ENCODE measurements around the gene PKIB. TPM values are rescaled to one million over a fixed set of nuclear protein-coding genes. Genes with fewer than 3 reads are reported as not detected.

PKIB gene
- total and polyA plus RNA-seq, 2 donors (not counting 3 experiments of a cell fraction or from before 2014, with no cell fraction given): not detected

DNA sequence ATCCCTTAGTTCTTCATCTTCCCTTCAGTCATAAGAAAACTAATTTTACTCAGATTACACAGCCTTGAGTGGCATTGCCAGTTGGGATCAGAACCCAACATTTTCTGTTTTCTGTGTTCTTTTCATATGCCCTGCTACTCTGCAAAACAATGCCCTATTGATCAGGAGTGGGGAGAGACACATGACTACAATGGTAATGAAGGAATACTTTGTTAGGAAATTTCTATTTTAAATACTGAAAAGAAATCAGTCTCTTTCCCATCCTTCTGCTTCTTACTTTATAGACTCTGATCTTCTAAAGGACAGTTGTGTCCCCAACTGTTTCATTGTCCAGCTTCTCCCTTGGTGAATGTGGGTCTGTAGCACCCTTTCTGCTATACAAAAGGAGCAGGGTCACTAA, 5.5 kb upstream of the PKIB start:
- intact Hi-C loops (cut with micrococcal nuclease) (no loop called here), dilution Hi-C loops (cut with MboI; ENCODE audit: extremely low pct_ligation_motif_present, low sequenced_read_pairs) (no loop called here)
- no peak overlapping the region for H3K27ac ChIP-seq (ENCODE audit: insufficient read depth, low read depth, low read length)
- no peaks in the 10 kb centered on the region for H3K79me2 ChIP-seq (ENCODE audit: control insufficient read depth, insufficient read depth, low read length)
- H4K20me1 ChIP-seq (replicated peaks; ENCODE audit: control insufficient read depth, extremely low read depth, insufficient read depth, low read length): no peaks in the 10 kb centered on the region
- FAIRE-seq (no peak), DNase-seq (ENCODE audit: low read depth, low spot score) (no peak)
- H3K36me3 ChIP-seq (ENCODE audit: control insufficient read depth in 2 of 2, extremely low read depth in 1 of 2, insufficient read depth in 2 of 2, low read length in 2 of 2): no peaks in the 10 kb centered on the region
- no peak overlapping the region for H2AFZ ChIP-seq (ENCODE audit: low read depth, low read length)
- no peaks in the 10 kb centered on the region for H3K9me3 ChIP-seq (replicated peaks; ENCODE audit: control insufficient read depth, insufficient read depth, low read length)
- POLR2A ChIA-PET: no interaction called here
- no peak overlapping the region for H3K4me3 ChIP-seq (replicated peaks in 1 of 3; ENCODE audit: insufficient read depth in 1 of 3, low read depth in 1 of 3, low read length in 3 of 3)
- H3K27me3 ChIP-seq (ENCODE audit: control insufficient read depth in 2 of 2, insufficient read depth in 2 of 2, low read length in 2 of 2): peaks cover 0 to 6% of the 10 kb centered on the region in 2 experiments
- peaks cover 1% of the 10 kb centered on the region for H3K4me1 ChIP-seq (ENCODE audit: control insufficient read depth, extremely low read depth, insufficient read depth, low read length)
- H3K9ac ChIP-seq (replicated peaks; ENCODE audit: extremely low read depth, insufficient read depth, low read length): no peak overlapping the region
- BruUV-seq (replicated peaks): no TSS peak
- H3K4me2 ChIP-seq (ENCODE audit: insufficient read depth, low read length): no peak overlapping the region
- TF ChIP-seq EZH2 (IDR thresholded peaks at IDR 0.05; ENCODE audit: borderline replicate concordance, low read depth, low read length, severe bottlenecking): no peak
- no peak for TF ChIP-seq MYC (IDR thresholded peaks at IDR 0.05; ENCODE audit: low read depth, low read length)
- no peak for TF ChIP-seq POLR2A (IDR thresholded peaks at IDR 0.05; ENCODE audit: low read depth, low read length)
- TF ChIP-seq FOS (IDR thresholded peaks at IDR 0.05; ENCODE audit: borderline replicate concordance, insufficient read depth, low read length): no peak
- TF ChIP-seq, protein P1, sequence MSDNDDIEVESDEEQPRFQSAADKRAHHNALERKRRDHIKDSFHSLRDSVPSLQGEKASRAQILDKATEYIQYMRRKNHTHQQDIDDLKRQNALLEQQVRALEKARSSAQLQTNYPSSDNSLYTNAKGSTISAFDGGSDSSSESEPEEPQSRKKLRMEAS (IDR thresholded peaks at IDR 0.05; ENCODE audit: insufficient read depth, insufficient read length): no peak
- TF ChIP-seq, protein P2, sequence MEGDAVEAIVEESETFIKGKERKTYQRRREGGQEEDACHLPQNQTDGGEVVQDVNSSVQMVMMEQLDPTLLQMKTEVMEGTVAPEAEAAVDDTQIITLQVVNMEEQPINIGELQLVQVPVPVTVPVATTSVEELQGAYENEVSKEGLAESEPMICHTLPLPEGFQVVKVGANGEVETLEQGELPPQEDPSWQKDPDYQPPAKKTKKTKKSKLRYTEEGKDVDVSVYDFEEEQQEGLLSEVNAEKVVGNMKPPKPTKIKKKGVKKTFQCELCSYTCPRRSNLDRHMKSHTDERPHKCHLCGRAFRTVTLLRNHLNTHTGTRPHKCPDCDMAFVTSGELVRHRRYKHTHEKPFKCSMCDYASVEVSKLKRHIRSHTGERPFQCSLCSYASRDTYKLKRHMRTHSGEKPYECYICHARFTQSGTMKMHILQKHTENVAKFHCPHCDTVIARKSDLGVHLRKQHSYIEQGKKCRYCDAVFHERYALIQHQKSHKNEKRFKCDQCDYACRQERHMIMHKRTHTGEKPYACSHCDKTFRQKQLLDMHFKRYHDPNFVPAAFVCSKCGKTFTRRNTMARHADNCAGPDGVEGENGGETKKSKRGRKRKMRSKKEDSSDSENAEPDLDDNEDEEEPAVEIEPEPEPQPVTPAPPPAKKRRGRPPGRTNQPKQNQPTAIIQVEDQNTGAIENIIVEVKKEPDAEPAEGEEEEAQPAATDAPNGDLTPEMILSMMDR (IDR thresholded peaks at IDR 0.05; ENCODE audit: extremely low read depth in 1 of 2, insufficient read depth in 1 of 2, low read depth in 1 of 2, low read length in 2 of 2): no peak
- CTCF ChIA-PET: no interaction called here
- H3K9me1 ChIP-seq (replicated peaks; ENCODE audit: control insufficient read depth, extremely low read depth, insufficient read depth, low read length): no peaks in the 10 kb centered on the region

Data from endothelial cell of umbilical vein (primary cell).